ENCODE data around the gene TES. TPM values are rescaled to one million over a fixed set of nuclear protein-coding genes. Genes with fewer than 3 reads are reported as not detected.

Gene TES
- total and polyA plus RNA-seq, 9 of the 15 experiments (the other 6 are each of a cell fraction or from before 2014, with no cell fraction given) = 20.7 to 61.6 (median 53.8) TPM

DNA sequence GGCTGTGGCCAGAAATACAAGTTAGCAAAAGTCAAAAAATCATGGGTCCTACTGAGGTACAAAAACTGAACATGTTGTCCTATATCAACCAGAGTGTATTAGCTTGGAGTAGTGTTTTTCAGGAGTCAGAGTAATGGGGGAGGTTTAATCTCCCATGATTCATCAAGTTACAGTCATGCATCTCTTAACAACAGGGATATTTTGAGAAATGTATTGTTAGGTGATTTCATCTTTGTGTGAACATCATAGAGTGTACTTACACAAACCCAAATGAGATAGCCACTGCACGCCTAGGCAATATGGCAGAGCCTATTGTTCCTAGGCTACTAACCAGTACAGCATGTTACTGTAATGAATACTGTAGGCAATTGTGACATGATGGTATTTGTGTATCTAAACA lies 14.9 kb upstream of the TES start:
- Histone ChIP-seq H3K27me3 (ENCODE audit: control insufficient read depth in 2 of 2, insufficient read depth in 2 of 2, low read length in 2 of 2) (no peaks in the 10 kb centered on the region), H3K9me3 (replicated peaks; ENCODE audit: control insufficient read depth, insufficient read depth, low read depth, low read length) (no peaks in the 10 kb centered on the region), H3K79me2 (ENCODE audit: control insufficient read depth, insufficient read depth, low read length) (no peaks in the 10 kb centered on the region), H2AFZ (ENCODE audit: low read depth, low read length) (no peak overlapping the region), H3K36me3 (ENCODE audit: control insufficient read depth, insufficient read depth, low read length) (no peaks in the 10 kb centered on the region), H4K20me1 (replicated peaks; ENCODE audit: control insufficient read depth, insufficient read depth, low read length) (no peaks in the 10 kb centered on the region), H3K9me1 (ENCODE audit: control insufficient read depth, insufficient read depth, low read length) (no peaks in the 10 kb centered on the region), H3K4me2 (ENCODE audit: insufficient read depth, low read length) (no peak overlapping the region), H3K27ac (ENCODE audit: extremely low read depth, low read depth, low read length) (no peak overlapping the region), H3K4me3 (no peak overlapping the region), H3K9ac (ENCODE audit: insufficient read depth in 1 of 2, low read depth in 2 of 2, low read length in 2 of 2) (no peak overlapping the region), H3K4me1 (replicated peaks in 1 of 2; ENCODE audit: control insufficient read depth in 2 of 2, insufficient read depth in 2 of 2, low read length in 2 of 2) (no peaks in the 10 kb centered on the region)
- WGBS (ENCODE audit: insufficient coverage, low coverage, missing lambda C conversion rate) = 7% methylated on average over 1 of the region's 1 CpG
- no peak; the same call in 2 of the 3 replicates for ATAC-seq
- no peak for TF ChIP-seq CC2D1A (IDR thresholded peaks at IDR 0.05)
- 0 out of 2 replicates have a peak, but pooled peaks have one; percentile 0 for TF ChIP-seq C11orf30 (IDR thresholded peaks at IDR 0.05; ENCODE audit: low read depth)
- CTCF ChIA-PET (ENCODE audit: low intra/inter-chr PET ratio) = no interaction called here
- no peak for FAIRE-seq
- no TSS peak for BruUV-seq (replicated peaks)
- no peak for DNase-seq (ENCODE audit: extremely low read depth in 1 of 4, low spot score in 3 of 4)
- POLR2A ChIA-PET = no interaction called here
- in situ Hi-C loops (cut with MboI) = no loop called here
- intact Hi-C loops (cut with micrococcal nuclease) = no loop called here

DNA sequence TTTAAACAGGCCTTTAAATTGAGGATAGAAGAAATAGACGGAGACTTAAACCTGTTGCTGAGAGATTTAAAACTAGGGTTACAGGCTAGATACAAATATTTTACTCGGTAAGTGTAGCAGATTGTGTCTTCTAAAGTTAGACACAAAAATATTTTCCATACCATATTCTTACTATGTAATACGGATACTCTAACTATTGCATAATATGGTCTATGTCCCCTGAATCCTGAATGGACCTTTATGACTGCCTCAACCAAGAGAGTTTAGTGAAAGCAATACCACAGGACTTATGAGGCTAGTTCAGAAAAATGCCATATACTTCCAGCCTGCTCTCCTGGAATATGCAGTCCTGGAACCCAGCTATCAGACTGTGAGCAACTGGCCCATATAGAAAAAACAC lies 13.4 kb upstream of the TES start:
- intact Hi-C loops (cut with micrococcal nuclease) (no loop called here), in situ Hi-C loops (cut with MboI) (no loop called here)
- no TSS peak for BruUV-seq (replicated peaks)
- no peaks in the 10 kb centered on the region for H3K79me2 ChIP-seq (ENCODE audit: control insufficient read depth, insufficient read depth, low read length)
- DNase-seq (ENCODE audit: extremely low read depth in 1 of 4, low spot score in 3 of 4) (no peak), FAIRE-seq (no peak), ATAC-seq (no peak)
- H3K4me1 ChIP-seq (replicated peaks in 1 of 2; ENCODE audit: control insufficient read depth in 2 of 2, insufficient read depth in 2 of 2, low read length in 2 of 2) = no peaks in the 10 kb centered on the region
- ChIA-PET POLR2A (interaction anchor here (0.8 to 1.3 kb wide), 3 partner anchors 14 to 133 kb away, joined by 3 to 4 read pairs (median 3); no protein-coding TSS in a partner anchor), CTCF (ENCODE audit: low intra/inter-chr PET ratio) (no interaction called here)
- H3K4me2 ChIP-seq (ENCODE audit: insufficient read depth, low read length) = no peak overlapping the region
- no peaks in the 10 kb centered on the region for H3K27me3 ChIP-seq (ENCODE audit: control insufficient read depth in 2 of 2, insufficient read depth in 2 of 2, low read length in 2 of 2)
- H3K36me3 ChIP-seq (ENCODE audit: control insufficient read depth, insufficient read depth, low read length) = no peaks in the 10 kb centered on the region
- no peaks in the 10 kb centered on the region for H4K20me1 ChIP-seq (replicated peaks; ENCODE audit: control insufficient read depth, insufficient read depth, low read length)
- no peaks in the 10 kb centered on the region for H3K9me1 ChIP-seq (ENCODE audit: control insufficient read depth, insufficient read depth, low read length)
- WGBS (ENCODE audit: insufficient coverage, low coverage, missing lambda C conversion rate) = 11% methylated on average over 3 of the region's 3 CpGs
- no peak overlapping the region for H3K27ac ChIP-seq (ENCODE audit: extremely low read depth, low read depth, low read length)
- no peak overlapping the region for H3K9ac ChIP-seq (ENCODE audit: insufficient read depth in 1 of 2, low read depth in 2 of 2, low read length in 2 of 2)
- H2AFZ ChIP-seq (ENCODE audit: low read depth, low read length) = no peak overlapping the region
- TF ChIP-seq SRSF1 (IDR thresholded peaks at IDR 0.05; ENCODE audit: low read depth, low read length) = no peak
- TF ChIP-seq CEBPB (tag; IDR thresholded peaks at IDR 0.05) = peak; percentile 63; the same call in 1 of the 2 replicates
- TF ChIP-seq CEBPG (CRISPR knock-in tag; IDR thresholded peaks at IDR 0.05) = no peak
- TF ChIP-seq CEBPG (tag; conservative IDR thresholded peaks at IDR 0.05 in 1 of 2, IDR thresholded peaks at IDR 0.05 in 1 of 2) = peak; percentile 48 to 84; a peak in 3 of 4 replicates
- H3K4me3 ChIP-seq = no peak overlapping the region
- H3K9me3 ChIP-seq (replicated peaks; ENCODE audit: control insufficient read depth, insufficient read depth, low read depth, low read length) = no peaks in the 10 kb centered on the region

All from K562 (cell line).